NCI-H446 (cell line): ENCODE results near the gene MAP3K12.
"Not testable (repeated sequence)": the region's sequence is repeated elsewhere in the genome, so short reads cannot be mapped to it uniquely, and the experiment has no call there.

ENCODE experiments used
- DNase-seq, 2 experiments: peaks; one replicate each; lab custom pipeline; 2025; lab: John Stamatoyannopoulos, UW

The MAP3K12 gene

GRCh38 chr12:53435326-53435725 is 63.9 kb downstream of the MAP3K12 start:
- not testable (repeated sequence) for DNase-seq

- DNase-seq, result no peak
Observed at GRCh38 chr12:53431187-53431586, 68.1 kb downstream of the MAP3K12 start.

GRCh38 chr12:53430116-53430515 is 69.1 kb downstream of the MAP3K12 start:
- no peak for DNase-seq
